IMR-90 (cell line): ENCODE data around the gene RABEP2. TPM values are rescaled to one million over a fixed set of nuclear protein-coding genes. Genes with fewer than 3 reads are reported as not detected.

ENCODE experiments used
- ATAC-seq: fragments of 200-7000 bp; cut with Tn5 transposase; 2 replicates; pipeline ENCODE4 v1.9.1; 2020; ENCODE audit warnings: low read depth, mild to moderate bottlenecking, moderate library complexity
- BruUV-seq: library from RNA; stranded (reverse); fragments of 400-500 nt; replicated peaks from 2 replicates; lab custom pipeline; 2021; lab: Mats Ljungman, UMichigan
- CTCF ChIA-PET: fragments of 300-600 bp; formaldehyde crosslinking; extraction: SDS; loops from one replicate; lab custom pipeline; 2021; ENCODE audit warnings: antibody characterized with exemption; lab: Yijun Ruan, JAX
- POLR2A ChIA-PET: fragments of 300-600 bp; sonication (Branson Sonifier 250); formaldehyde crosslinking; loops from one replicate; lab custom pipeline; 2022; ENCODE audit warnings: antibody characterized with exemption; ENCODE audit not compliant: unreplicated experiment; lab: Charles Lee
- DNase-seq: peaks from one replicate; pipeline ENCODE4 v3.0.0; 2013
- H2AFZ ChIP-seq: replicated peaks from 2 replicates; pipeline ENCODE3; 2013; ENCODE audit warnings: low read length, mild to moderate bottlenecking; ENCODE audit not compliant: poor library complexity
- H2AK5ac ChIP-seq: 2 replicates; pipeline ENCODE4 v1.6.1; 2013; ENCODE audit warnings: low read depth, low read length, inconsistent platforms
- H2AK9ac ChIP-seq: replicated peaks from 2 replicates; pipeline ENCODE3; 2013; ENCODE audit warnings: mild to moderate bottlenecking, low read depth, low read length, moderate library complexity; ENCODE audit not compliant: poor library complexity
- H2BK120ac ChIP-seq: 2 replicates; pipeline ENCODE4 v1.6.1; 2013; ENCODE audit warnings: low read depth, low read length, inconsistent platforms
- H2BK15ac ChIP-seq: 3 replicates; pipeline ENCODE4 v1.6.1; 2013; ENCODE audit warnings: low read depth, low read length, inconsistent platforms
- H2BK20ac ChIP-seq: 2 replicates; pipeline ENCODE4 v1.6.1; 2013; ENCODE audit warnings: low read depth, mild to moderate bottlenecking, inconsistent platforms, low read length, moderate library complexity
- H2BK5ac ChIP-seq: 2 replicates; pipeline ENCODE4 v1.6.1; 2013; ENCODE audit warnings: mild to moderate bottlenecking, low read depth, low read length, inconsistent platforms; ENCODE audit not compliant: poor library complexity, severe bottlenecking
- H3K14ac ChIP-seq: replicated peaks from 2 replicates; pipeline ENCODE4 v1.6.1; 2013; ENCODE audit warnings: low read depth, low read length, inconsistent platforms
- H3K18ac ChIP-seq: 2 replicates; pipeline ENCODE4 v1.6.1; 2013; ENCODE audit warnings: low read depth, low read length, control low read depth
- H3K23ac ChIP-seq: 2 replicates; pipeline ENCODE4 v1.6.1; 2013; ENCODE audit warnings: low read depth, low read length, inconsistent platforms
- H3K27ac ChIP-seq: 2 replicates; pipeline ENCODE4 v1.5.1; 2013; ENCODE audit warnings: mild to moderate bottlenecking, control low read depth, low read length; ENCODE audit not compliant: insufficient read depth
- H3K27me3 ChIP-seq: 2 replicates; pipeline ENCODE4 v1.6.1; 2013; ENCODE audit warnings: low read length; ENCODE audit not compliant: control insufficient read depth, insufficient read depth
- H3K36me3 ChIP-seq: 2 replicates; pipeline ENCODE4 v1.6.1; 2013; ENCODE audit warnings: low read length, mixed read lengths; ENCODE audit not compliant: control insufficient read depth, insufficient read depth
- H3K4ac ChIP-seq: 2 replicates; pipeline ENCODE4 v1.6.1; 2013; ENCODE audit warnings: low read depth, low read length, inconsistent platforms
- H3K4me1 ChIP-seq: 2 replicates; pipeline ENCODE4 v1.6.1; 2013; ENCODE audit warnings: low read length, mixed read lengths; ENCODE audit not compliant: control insufficient read depth, insufficient read depth
- H3K4me2 ChIP-seq: 2 replicates; pipeline ENCODE4 v1.6.1; 2013; ENCODE audit warnings: low read depth, mild to moderate bottlenecking, control low read depth, low read length, moderate library complexity
- H3K4me3 ChIP-seq: 2 replicates; pipeline ENCODE4 v1.5.1; 2013; ENCODE audit warnings: low read depth, mild to moderate bottlenecking, control low read depth, low read length, moderate library complexity; ENCODE audit not compliant: insufficient read depth
- H3K56ac ChIP-seq: 2 replicates; pipeline ENCODE4 v1.6.1; 2013; ENCODE audit warnings: low read length, inconsistent platforms; ENCODE audit not compliant: insufficient read depth; ENCODE audit errors: extremely low read depth
- H3K79me1 ChIP-seq, 2 experiments: 2 replicates each; pipeline ENCODE4 v1.6.1; 2013; ENCODE audit warnings: low read length in 2 of 2, inconsistent platforms in 1 of 2, low read depth in 1 of 2
- H3K9ac ChIP-seq: 2 replicates; pipeline ENCODE4 v1.6.1; 2013; ENCODE audit warnings: low read depth, low read length, control low read depth
- H3K9me1 ChIP-seq: 2 replicates; pipeline ENCODE4 v1.6.1; 2013; ENCODE audit warnings: low read length, inconsistent platforms; ENCODE audit not compliant: insufficient read depth
- H3K9me3 ChIP-seq: 2 replicates; pipeline ENCODE4 v1.6.1; 2013; ENCODE audit warnings: low read length; ENCODE audit not compliant: control insufficient read depth, insufficient read depth
- H4K20me1 ChIP-seq: 2 replicates; pipeline ENCODE4 v1.6.1; 2013; ENCODE audit warnings: low read length, inconsistent platforms; ENCODE audit not compliant: insufficient read depth
- H4K5ac ChIP-seq: 2 replicates; pipeline ENCODE4 v1.6.1; 2013; ENCODE audit warnings: mild to moderate bottlenecking, low read depth, low read length, control low read depth
- H4K8ac ChIP-seq, 2 experiments: 2 replicates each; pipeline ENCODE4 v1.6.1; 2013; ENCODE audit warnings: low read depth in 2 of 2, low read length in 2 of 2, control low read depth in 1 of 2, inconsistent platforms in 1 of 2
- H4K91ac ChIP-seq: 2 replicates; pipeline ENCODE4 v1.6.1; 2013; ENCODE audit warnings: low read depth, low read length, inconsistent platforms; ENCODE audit not compliant: insufficient read depth
- BHLHE40 ChIP-seq: fragments of 150-350 bp; IDR thresholded peaks from 2 replicates; pipeline ENCODE4 v1.6.1; 2016; ENCODE audit warnings: mild to moderate bottlenecking, low read depth, low read length
- CEBPB ChIP-seq: IDR thresholded peaks from 2 replicates; pipeline ENCODE4 v1.6.1; 2012; ENCODE audit warnings: low read depth, low read length, improper control_type of control experiment
- FOS ChIP-seq: fragments of 150-350 bp; IDR thresholded peaks from 2 replicates; pipeline ENCODE4 v1.6.1; 2016; ENCODE audit warnings: low read depth, low read length
- MAFK ChIP-seq: IDR thresholded peaks from 2 replicates; pipeline ENCODE4 v1.6.1; 2012; ENCODE audit warnings: low read depth, low read length, improper control_type of control experiment
- NFE2L2 ChIP-seq: fragments of 150-350 bp; IDR thresholded peaks from 2 replicates; pipeline ENCODE4 v1.6.1; 2016; ENCODE audit warnings: low read depth, mild to moderate bottlenecking, low read length
- POLR2A ChIP-seq: IDR thresholded peaks from 2 replicates; pipeline ENCODE4 v1.6.1; 2012; ENCODE audit warnings: mild to moderate bottlenecking, low read depth, low read length
- RCOR1 ChIP-seq: IDR thresholded peaks from 2 replicates; pipeline ENCODE4 v1.6.1; 2012; ENCODE audit warnings: mild to moderate bottlenecking, low read length, improper control_type of control experiment; ENCODE audit not compliant: insufficient replicate concordance
- RFX5 ChIP-seq: IDR thresholded peaks from 2 replicates; pipeline ENCODE4 v1.8.0; 2012; ENCODE audit warnings: low read depth, mild to moderate bottlenecking, low read length, moderate library complexity
- WGBS, 2 experiments: methylation state at CpG; one replicate each; pipeline versions ENCODE4 v1.1.5 to v1.1.7; 2013; ENCODE audit warnings: missing lambda C conversion rate in 2 of 2; ENCODE audit not compliant: insufficient read length in 1 of 2; ENCODE audit errors: extremely low coverage in 2 of 2; 5-methylcytosine and 5-hydroxymethylcytosine counted together
- dilution Hi-C: fragments of 300-500 bp; cut with HindIII; formaldehyde crosslinking; loops from one replicate; pipeline ENCODE4 v1.14.3; 2018; ENCODE audit warnings: low sequenced_read_pairs; ENCODE audit not compliant: unreplicated experiment
- in situ Hi-C: fragments of 300-500 bp; cut with MboI; formaldehyde crosslinking; loops from 3 replicates; pipeline ENCODE4 v1.14.3; 2019; ENCODE audit warnings: low sequenced_read_pairs, inconsistent platforms, mixed read lengths
- intact Hi-C: fragments of 100-400 bp; cut with micrococcal nuclease; formaldehyde crosslinking; loops from 2 replicates; pipeline ENCODE4 v1.10.0; 2022
- polyA plus RNA-seq, 3 experiments: library from polyadenylated mRNA; depleted of rRNA; stranded (reverse); fragments of >200 nt; gene quantifications; 2 replicates each; pipeline ENCODE4 v1.2.3, GENCODE V29; 2012; ENCODE audit warnings: low replicate concordance in 1 of 3
- total RNA-seq: library from RNA; depleted of rRNA; stranded (reverse); fragments of >200 nt; gene quantifications from 2 replicates; pipeline ENCODE4 v1.2.3, GENCODE V29; 2012

The RABEP2 gene
- total and polyA plus RNA-seq, 2 of the 4 experiments (the other 2 are of a cell fraction): 12.2 to 20.0 TPM

DNA sequence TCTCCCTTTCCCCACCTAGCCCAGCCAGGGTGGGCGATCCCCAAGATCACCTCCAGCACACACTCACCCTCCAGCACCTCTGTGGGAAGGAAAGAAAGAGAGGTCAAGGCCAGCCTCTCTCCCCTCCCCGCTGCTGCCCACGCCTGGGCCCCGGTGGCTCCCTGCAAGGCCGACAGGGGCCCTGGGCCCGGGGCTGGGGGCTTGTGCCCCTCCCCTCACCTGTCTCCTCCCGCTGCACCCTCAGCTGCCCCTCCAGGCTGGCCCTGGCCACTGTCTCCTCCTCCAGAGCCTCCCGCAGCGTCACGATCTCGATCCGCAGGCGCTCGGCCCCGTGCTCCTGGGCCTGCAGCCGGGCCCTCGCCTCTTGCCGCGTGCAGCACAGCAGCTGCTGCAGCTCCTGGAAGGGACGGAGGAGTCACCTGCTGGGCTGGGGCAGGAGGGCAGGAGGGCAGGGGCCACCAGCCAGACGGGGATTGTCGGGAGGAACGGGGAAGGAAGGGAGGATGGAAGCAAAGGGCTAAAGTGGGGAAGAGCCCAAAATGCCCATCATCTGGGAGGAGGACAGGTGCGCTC, 19.2 kb downstream of the RABEP2 start:
- Histone ChIP-seq H3K27ac (no peak overlapping the region), H3K9me1 (no peaks in the 10 kb centered on the region), H3K27me3 (no peaks in the 10 kb centered on the region), H3K23ac (no peak overlapping the region), H2BK20ac (no peak overlapping the region), H3K36me3 (peaks cover 18% of the 10 kb centered on the region), H3K4me3 (no peak overlapping the region), H3K18ac (no peak overlapping the region), H2AFZ (no peak overlapping the region), H2BK5ac (no peak overlapping the region), H3K4me2 (no peak overlapping the region), H2BK120ac (no peak overlapping the region), H4K91ac (no peak overlapping the region), H3K79me1 (no peaks in the 10 kb centered on the region), H3K14ac (no peak overlapping the region), H4K20me1 (no peaks in the 10 kb centered on the region), H2BK15ac (no peak overlapping the region), H3K4me1 (no peaks in the 10 kb centered on the region), H3K4ac (no peak overlapping the region), H2AK5ac (no peak overlapping the region), H4K8ac (no peak overlapping the region), H2AK9ac (no peak overlapping the region), H4K5ac (no peak overlapping the region), H3K9me3 (no peaks in the 10 kb centered on the region), H3K56ac (no peak overlapping the region), H3K9ac (no peak overlapping the region)
- in situ Hi-C loops (no loop called here), dilution Hi-C loops (no loop called here), intact Hi-C loops (no loop called here)
- BruUV-seq: no TSS peak
- TF ChIP-seq MAFK (no peak), BHLHE40 (no peak), CEBPB (no peak), NFE2L2 (no peak), RCOR1 (no peak), FOS (no peak), RFX5 (no peak), POLR2A (no peak)
- WGBS, 2 experiments: 68% methylated on average over 6 of the region's 24 CpGs; no CpG with 5 or more reads in 1 of the 2 experiments
- ChIA-PET POLR2A (no interaction called here), CTCF (interaction anchor here (2.1 kb wide), 1 partner anchor 40 kb away, joined by 5 read pairs; no protein-coding TSS in a partner anchor)
- ATAC-seq (no peak), DNase-seq (no peak)
